Measurements from ENCODE around the gene CNTN4.
A peak's percentile ranks its signal among the peaks of the same experiment; 100 is the strongest.

CNTN4 gene

GRCh38 chr3:2099779-2100191 lies 1.1 kb downstream of the CNTN4 start:
- H3K79me1 ChIP-seq (replicated peaks; ENCODE audit: low read length, poor library complexity, severe bottlenecking) = no peaks in the 10 kb centered on the region
- peaks cover 44 to 52% of the 10 kb centered on the region in 2 experiments for H3K27me3 ChIP-seq (ENCODE audit: control insufficient read depth in 1 of 2, insufficient read depth in 1 of 2, low read length in 2 of 2)
- no peak overlapping the region for H4K8ac ChIP-seq (ENCODE audit: low read length)
- DNase-seq = peak; percentile 40
- no peak overlapping the region for H3K9ac ChIP-seq (ENCODE audit: low read length)
- H2AK5ac ChIP-seq (ENCODE audit: low read length, severe bottlenecking) = no peak overlapping the region
- H2BK12ac ChIP-seq (ENCODE audit: low read length in 2 of 2) = no peak overlapping the region
- H2BK15ac ChIP-seq (ENCODE audit: low read depth, poor library complexity, severe bottlenecking) = no peak overlapping the region
- no peak overlapping the region for H3K27ac ChIP-seq (ENCODE audit: low read length, poor library complexity, severe bottlenecking)
- H3K14ac ChIP-seq (ENCODE audit: low read length in 2 of 2) = no peak overlapping the region
- under 1% methylated on average over 24 of the region's 26 CpGs for WGBS
- no peak overlapping the region for H3K4ac ChIP-seq (ENCODE audit: low read depth in 1 of 2, low read length in 2 of 2)
- peak overlapping the region; percentile 34 for H4K91ac ChIP-seq (ENCODE audit: low read length)
- peak overlapping the region in 1 of 2 experiments; percentile 26 for H3K4me3 ChIP-seq (ENCODE audit: insufficient read depth in 1 of 2, low read depth in 1 of 2, low read length in 2 of 2)
- H3K36me3 ChIP-seq (ENCODE audit: control insufficient read depth in 1 of 2, insufficient read depth in 2 of 2, low read depth in 1 of 2, low read length in 2 of 2) = no peaks in the 10 kb centered on the region
- peaks cover 21% of the 10 kb centered on the region for H3K4me1 ChIP-seq (ENCODE audit: control insufficient read depth, insufficient read depth, low read depth, low read length)
- H3K9me3 ChIP-seq (ENCODE audit: control insufficient read depth, low read length) = peaks cover 4% of the 10 kb centered on the region
- no peak overlapping the region for H2BK120ac ChIP-seq (ENCODE audit: low read depth, low read length)
- H2AFZ ChIP-seq (ENCODE audit: low read depth, low read length) = no peak overlapping the region
- H3K4me2 ChIP-seq (ENCODE audit: low read length, poor library complexity, severe bottlenecking) = peak overlapping the region; percentile 67
- H3K18ac ChIP-seq (ENCODE audit: low read depth in 1 of 2, low read length in 2 of 2) = peak overlapping the region in 1 of 2 experiments; percentile 95
- H3K23ac ChIP-seq (ENCODE audit: low read length in 2 of 2) = no peak overlapping the region
- H2BK5ac ChIP-seq (ENCODE audit: low read depth, low read length, poor library complexity, severe bottlenecking) = no peak overlapping the region

GRCh38 chr3:2106438-2106837 lies 7.8 kb downstream of the CNTN4 start:
- no peaks in the 10 kb centered on the region for H3K4me1 ChIP-seq (ENCODE audit: control insufficient read depth, insufficient read depth, low read depth, low read length)
- no peak overlapping the region for H3K14ac ChIP-seq (ENCODE audit: low read length in 2 of 2)
- no peak overlapping the region for H2BK12ac ChIP-seq (ENCODE audit: low read length in 2 of 2)
- no peak overlapping the region for H3K18ac ChIP-seq (ENCODE audit: low read depth in 1 of 2, low read length in 2 of 2)
- H2BK5ac ChIP-seq (ENCODE audit: low read depth, low read length, poor library complexity, severe bottlenecking) = no peak overlapping the region
- H2AFZ ChIP-seq (ENCODE audit: low read depth, low read length) = no peak overlapping the region
- no peaks in the 10 kb centered on the region for H3K27me3 ChIP-seq (ENCODE audit: control insufficient read depth in 1 of 2, insufficient read depth in 1 of 2, low read length in 2 of 2)
- no peak overlapping the region for H3K23ac ChIP-seq (ENCODE audit: low read length in 2 of 2)
- H3K4me3 ChIP-seq (ENCODE audit: insufficient read depth in 1 of 2, low read depth in 1 of 2, low read length in 2 of 2) = no peak overlapping the region
- no peak overlapping the region for H3K4me2 ChIP-seq (ENCODE audit: low read length, poor library complexity, severe bottlenecking)
- no peak overlapping the region for H2BK15ac ChIP-seq (ENCODE audit: low read depth, poor library complexity, severe bottlenecking)
- no peak overlapping the region for H2BK120ac ChIP-seq (ENCODE audit: low read depth, low read length)
- WGBS = 76% methylated on average over 6 of the region's 6 CpGs
- no peak overlapping the region for H2AK5ac ChIP-seq (ENCODE audit: low read length, severe bottlenecking)
- H3K9ac ChIP-seq (ENCODE audit: low read length) = no peak overlapping the region
- H4K91ac ChIP-seq (ENCODE audit: low read length) = no peak overlapping the region
- H3K27ac ChIP-seq (ENCODE audit: low read length, poor library complexity, severe bottlenecking) = no peak overlapping the region
- DNase-seq = no peak
- no peaks in the 10 kb centered on the region for H3K79me1 ChIP-seq (replicated peaks; ENCODE audit: low read length, poor library complexity, severe bottlenecking)
- no peak overlapping the region for H4K8ac ChIP-seq (ENCODE audit: low read length)
- H3K4ac ChIP-seq (ENCODE audit: low read depth in 1 of 2, low read length in 2 of 2) = no peak overlapping the region
- peaks cover 4% of the 10 kb centered on the region for H3K9me3 ChIP-seq (ENCODE audit: control insufficient read depth, low read length)
- H3K36me3 ChIP-seq (ENCODE audit: control insufficient read depth in 1 of 2, insufficient read depth in 2 of 2, low read depth in 1 of 2, low read length in 2 of 2) = no peaks in the 10 kb centered on the region

GRCh38 chr3:2110597-2111117 lies 12.0 kb downstream of the CNTN4 start:
- Histone ChIP-seq H3K27ac (ENCODE audit: low read length, poor library complexity, severe bottlenecking) (no peak overlapping the region), H3K9me3 (ENCODE audit: control insufficient read depth, low read length) (no peaks in the 10 kb centered on the region), H3K23ac (ENCODE audit: low read length in 2 of 2) (no peak overlapping the region), H2BK12ac (ENCODE audit: low read length in 2 of 2) (no peak overlapping the region), H2AK5ac (ENCODE audit: low read length, severe bottlenecking) (no peak overlapping the region), H3K4me2 (ENCODE audit: low read length, poor library complexity, severe bottlenecking) (no peak overlapping the region), H4K8ac (ENCODE audit: low read length) (no peak overlapping the region), H3K27me3 (ENCODE audit: control insufficient read depth in 1 of 2, insufficient read depth in 1 of 2, low read length in 2 of 2) (no peaks in the 10 kb centered on the region), H3K9ac (ENCODE audit: low read length) (no peak overlapping the region), H2BK120ac (ENCODE audit: low read depth, low read length) (no peak overlapping the region), H4K91ac (ENCODE audit: low read length) (no peak overlapping the region), H3K79me1 (replicated peaks; ENCODE audit: low read length, poor library complexity, severe bottlenecking) (no peaks in the 10 kb centered on the region), H2BK5ac (ENCODE audit: low read depth, low read length, poor library complexity, severe bottlenecking) (no peak overlapping the region), H3K4me3 (ENCODE audit: insufficient read depth in 1 of 2, low read depth in 1 of 2, low read length in 2 of 2) (no peak overlapping the region), H3K36me3 (ENCODE audit: control insufficient read depth in 1 of 2, insufficient read depth in 2 of 2, low read depth in 1 of 2, low read length in 2 of 2) (no peaks in the 10 kb centered on the region), H3K4me1 (ENCODE audit: control insufficient read depth, insufficient read depth, low read depth, low read length) (no peaks in the 10 kb centered on the region), H2AFZ (ENCODE audit: low read depth, low read length) (no peak overlapping the region), H3K18ac (ENCODE audit: low read depth in 1 of 2, low read length in 2 of 2) (no peak overlapping the region), H3K4ac (ENCODE audit: low read depth in 1 of 2, low read length in 2 of 2) (no peak overlapping the region), H3K14ac (ENCODE audit: low read length in 2 of 2) (no peak overlapping the region), H2BK15ac (ENCODE audit: low read depth, poor library complexity, severe bottlenecking) (no peak overlapping the region)
- no peak for DNase-seq
- no CpG with 5 or more reads among the region's 2 CpGs for WGBS

- Histone ChIP-seq H3K4ac (ENCODE audit: low read depth in 1 of 2, low read length in 2 of 2) (no peak overlapping the region), H2AFZ (ENCODE audit: low read depth, low read length) (no peak overlapping the region), H3K9me3 (ENCODE audit: control insufficient read depth, low read length) (no peaks in the 10 kb centered on the region), H3K36me3 (ENCODE audit: control insufficient read depth in 1 of 2, insufficient read depth in 2 of 2, low read depth in 1 of 2, low read length in 2 of 2) (no peaks in the 10 kb centered on the region), H3K14ac (ENCODE audit: low read length in 2 of 2) (no peak overlapping the region), H3K4me2 (ENCODE audit: low read length, poor library complexity, severe bottlenecking) (no peak overlapping the region), H2BK5ac (ENCODE audit: low read depth, low read length, poor library complexity, severe bottlenecking) (no peak overlapping the region), H4K91ac (ENCODE audit: low read length) (no peak overlapping the region), H2BK15ac (ENCODE audit: low read depth, poor library complexity, severe bottlenecking) (no peak overlapping the region), H3K23ac (ENCODE audit: low read length in 2 of 2) (no peak overlapping the region), H3K4me1 (ENCODE audit: control insufficient read depth, insufficient read depth, low read depth, low read length) (no peaks in the 10 kb centered on the region), H4K8ac (ENCODE audit: low read length) (no peak overlapping the region), H3K27ac (ENCODE audit: low read length, poor library complexity, severe bottlenecking) (no peak overlapping the region), H3K27me3 (ENCODE audit: control insufficient read depth in 1 of 2, insufficient read depth in 1 of 2, low read length in 2 of 2) (no peaks in the 10 kb centered on the region), H2BK120ac (ENCODE audit: low read depth, low read length) (no peak overlapping the region), H3K18ac (ENCODE audit: low read depth in 1 of 2, low read length in 2 of 2) (no peak overlapping the region), H2BK12ac (ENCODE audit: low read length in 2 of 2) (no peak overlapping the region), H3K4me3 (ENCODE audit: insufficient read depth in 1 of 2, low read depth in 1 of 2, low read length in 2 of 2) (no peak overlapping the region), H2AK5ac (ENCODE audit: low read length, severe bottlenecking) (no peak overlapping the region), H3K79me1 (replicated peaks; ENCODE audit: low read length, poor library complexity, severe bottlenecking) (no peaks in the 10 kb centered on the region), H3K9ac (ENCODE audit: low read length) (no peak overlapping the region)
- no peak for DNase-seq
- 95% methylated on average over 2 of the region's 3 CpGs for WGBS
These were observed 16.1 kb downstream of the CNTN4 start for GRCh38 chr3:2114617-2115275.
